ENCODE data around the gene UBE2E2. TPM values are rescaled to one million over a fixed set of nuclear protein-coding genes. Genes with fewer than 3 reads are reported as not detected.

The UBE2E2 gene
- total and polyA plus RNA-seq, 12 donors = 19.5 to 63.8 (median 52.2) TPM

GRCh38 chr3:23565041-23565775 lies 362.1 kb downstream of the UBE2E2 start:
- Histone ChIP-seq H3K36me3 (no peaks in the 10 kb centered on the region), H3K4me3 (no peak overlapping the region), H3K4me1 (peaks cover 0 to 14% (median 7%) of the 10 kb centered on the region in 9 donors), H3K9me3 (peaks cover 0 to 2% (median 0%) of the 10 kb centered on the region in 11 donors), H3K27me3 (no peaks in the 10 kb centered on the region), H3K27ac (no peak overlapping the region)
- no peak for TF ChIP-seq CTCF (IDR thresholded peaks at IDR 0.05)
- ATAC-seq (no peak), DNase-seq (no peak)
- intact Hi-C loops (cut with DNase I) = no loop called here
- WGBS, 2 donors = 74 to 79% methylated on average over 5 of the region's 5 CpGs

- DNase-seq (no peak), ATAC-seq (no peak)
Observed at GRCh38 chr3:23566499-23566898, 363.4 kb downstream of the UBE2E2 start.

GRCh38 chr3:23567917-23568316 lies 364.8 kb downstream of the UBE2E2 start:
- no peaks in the 10 kb centered on the region for H3K36me3 ChIP-seq

More at GRCh38 chr3:23566499-23566898, 363.4 kb downstream of the UBE2E2 start:
- H3K27me3 ChIP-seq = no peaks in the 10 kb centered on the region
- H3K9me3 ChIP-seq = no peaks in the 10 kb centered on the region
- H3K36me3 ChIP-seq = no peaks in the 10 kb centered on the region
- H3K4me3 ChIP-seq = no peak overlapping the region
- H3K4me1 ChIP-seq = peaks cover 0 to 14% (median 7%) of the 10 kb centered on the region in 9 donors
- TF ChIP-seq CTCF (IDR thresholded peaks at IDR 0.05) = no peak
- 90 to 91% methylated on average over 2 of the region's 2 CpGs for WGBS, 2 donors
- no peak overlapping the region for H3K27ac ChIP-seq
- intact Hi-C loops (cut with DNase I) = no loop called here

GRCh38 chr3:23573827-23574226 lies 370.7 kb downstream of the UBE2E2 start:
- no peak for TF ChIP-seq CTCF (IDR thresholded peaks at IDR 0.05)
- Histone ChIP-seq H3K4me3 (no peak overlapping the region), H3K4me1 (no peaks in the 10 kb centered on the region), H3K9me3 (peaks cover 0 to 11% (median 0%) of the 10 kb centered on the region in 11 donors), H3K27ac (no peak overlapping the region), H3K27me3 (no peaks in the 10 kb centered on the region), H3K36me3 (no peaks in the 10 kb centered on the region)
- intact Hi-C loops (cut with DNase I) = no loop called here
- WGBS, 2 donors = 98 to 99% methylated on average over 3 of the region's 3 CpGs
- no peak for DNase-seq
- no peak for ATAC-seq

More at GRCh38 chr3:23567917-23568316, 364.8 kb downstream of the UBE2E2 start:
- WGBS, 2 donors = 6 to 7% methylated on average over 3 of the region's 3 CpGs
- intact Hi-C loops (cut with DNase I) = no loop called here
- peak; percentile 54 to 93 (median 84) for ATAC-seq
- H3K4me3 ChIP-seq = no peak overlapping the region
- peak in 1 of 2 donors; percentile 27 for DNase-seq
- peaks cover 0 to 14% (median 7%) of the 10 kb centered on the region in 9 donors for H3K4me1 ChIP-seq
- peak overlapping the region in 3 of 10 donors; percentile 10 to 62 (median 23) for H3K27ac ChIP-seq
- no peak for TF ChIP-seq CTCF (IDR thresholded peaks at IDR 0.05)
- H3K27me3 ChIP-seq = no peaks in the 10 kb centered on the region
- no peaks in the 10 kb centered on the region for H3K9me3 ChIP-seq
